ENCODE measurements around the gene ATP11C. TPM values are rescaled to one million over a fixed set of nuclear protein-coding genes. Genes with fewer than 3 reads are reported as not detected.

ATP11C gene
- total and polyA plus RNA-seq, 2 of the 4 experiments (the other 2 are of a cell fraction), result 19.3 to 40.0 TPM

DNA sequence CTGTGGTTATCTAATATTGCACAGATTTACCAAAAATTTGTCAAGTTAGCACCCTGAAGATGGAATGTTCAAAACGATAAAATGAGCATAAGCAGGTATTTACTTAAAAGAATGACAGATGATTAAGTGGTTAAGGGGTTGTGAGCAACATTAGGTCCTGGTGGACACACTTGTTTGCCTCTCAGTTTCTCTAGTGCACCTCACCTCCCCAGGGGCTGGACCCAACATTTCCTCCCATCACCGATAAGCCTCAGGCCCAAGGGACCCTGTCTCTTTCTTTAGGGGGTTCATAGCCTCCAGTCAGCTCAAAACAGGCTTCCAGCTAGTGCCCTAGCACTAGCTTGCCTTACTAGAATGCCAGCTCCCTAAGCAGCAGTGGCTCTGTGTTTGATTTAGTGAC is 88.0 kb downstream of the ATP11C start:
- Histone ChIP-seq H3K9me1 (ENCODE audit: insufficient read depth, low read length) (no peaks in the 10 kb centered on the region), H3K27ac (ENCODE audit: insufficient read depth, low read length) (no peak overlapping the region), H3K18ac (ENCODE audit: low read depth, low read length) (no peak overlapping the region), H2BK20ac (ENCODE audit: low read depth, low read length) (no peak overlapping the region), H2BK5ac (ENCODE audit: low read depth, low read length, poor library complexity, severe bottlenecking) (no peak overlapping the region), H3K4ac (ENCODE audit: low read depth, low read length) (no peak overlapping the region), H4K8ac (ENCODE audit: low read depth in 2 of 2, low read length in 2 of 2) (no peak overlapping the region), H3K56ac (ENCODE audit: extremely low read depth, insufficient read depth, low read length) (no peak overlapping the region), H4K20me1 (ENCODE audit: insufficient read depth, low read length) (peaks cover 3% of the 10 kb centered on the region; the same call in 1 of the 2 replicates), H4K5ac (ENCODE audit: low read depth, low read length) (no peak overlapping the region), H2BK15ac (ENCODE audit: low read depth, low read length) (no peak overlapping the region), H3K27me3 (ENCODE audit: control insufficient read depth, insufficient read depth, low read length) (no peaks in the 10 kb centered on the region), H2BK120ac (ENCODE audit: low read depth, low read length) (no peak overlapping the region), H3K9me3 (ENCODE audit: control insufficient read depth, insufficient read depth, low read length) (no peaks in the 10 kb centered on the region), H4K91ac (ENCODE audit: insufficient read depth, low read depth, low read length) (no peak overlapping the region), H3K79me1 (ENCODE audit: low read depth in 1 of 2, low read length in 2 of 2) (peaks cover 0 to 5% of the 10 kb centered on the region in 2 experiments; a peak in 2 of 4 replicates), H3K4me3 (ENCODE audit: insufficient read depth, low read depth, low read length) (no peak overlapping the region), H2AK5ac (ENCODE audit: low read depth, low read length) (no peak overlapping the region), H2AK9ac (replicated peaks; ENCODE audit: low read depth, low read length, poor library complexity) (no peak overlapping the region), H3K36me3 (ENCODE audit: control insufficient read depth, insufficient read depth, low read length) (no peaks in the 10 kb centered on the region), H3K23ac (ENCODE audit: low read depth, low read length) (no peak overlapping the region), H3K4me2 (ENCODE audit: low read depth, low read length) (no peak overlapping the region), H3K4me1 (ENCODE audit: control insufficient read depth, insufficient read depth, low read length) (0 out of 2 replicates have a peak, but pooled peaks cover 2% of the 10 kb centered on the region), H3K14ac (replicated peaks; ENCODE audit: low read depth, low read length) (no peak overlapping the region), H3K9ac (ENCODE audit: low read depth, low read length) (no peak overlapping the region), H2AFZ (replicated peaks; ENCODE audit: low read length, poor library complexity) (no peak overlapping the region)
- no TSS peak for BruUV-seq (replicated peaks)
- TF ChIP-seq FOS (IDR thresholded peaks at IDR 0.05; ENCODE audit: low read depth, low read length), result no peak
- TF ChIP-seq RCOR1 (IDR thresholded peaks at IDR 0.05; ENCODE audit: insufficient replicate concordance, low read length), result no peak
- TF ChIP-seq BHLHE40 (IDR thresholded peaks at IDR 0.05; ENCODE audit: low read depth, low read length), result no peak
- no peak for TF ChIP-seq MXI1 (IDR thresholded peaks at IDR 0.05; ENCODE audit: borderline replicate concordance, low read depth, low read length)
- WGBS, 2 experiments (ENCODE audit: extremely low coverage in 2 of 2, insufficient read length in 1 of 2), result no CpG with 5 or more reads among the region's 2 CpGs
- no peak for ATAC-seq (ENCODE audit: low read depth)
- in situ Hi-C loops (cut with MboI; ENCODE audit: low sequenced_read_pairs), result no loop called here
- CTCF ChIA-PET, result no interaction called here
- dilution Hi-C loops (cut with HindIII; ENCODE audit: low sequenced_read_pairs, unreplicated experiment), result no loop called here
- no peak for DNase-seq
- POLR2A ChIA-PET (ENCODE audit: unreplicated experiment), result no interaction called here
- intact Hi-C loops (cut with micrococcal nuclease), result no loop called here
